Calu3 (cell line): ENCODE results near the gene DHX58. TPM values are rescaled to one million over a fixed set of nuclear protein-coding genes. Genes with fewer than 3 reads are reported as not detected.
A peak's percentile ranks its signal among the peaks of the same experiment; 100 is the strongest.

Source experiments
- BruUV-seq: library from RNA; stranded (reverse); fragments of 400-500 nt; replicated peaks from 2 replicates; lab custom pipeline; 2021; lab: Mats Ljungman, UMichigan
- CTCF ChIA-PET: fragments of 300-600 bp; sonication (Branson Sonifier 250); formaldehyde crosslinking; loops from one replicate; lab custom pipeline; 2022; ENCODE audit warnings: antibody characterized with exemption; lab: Charles Lee
- DNase-seq: peaks from one replicate; pipeline ENCODE4 v3.0.0; 2022
- H3K27ac Mint-ChIP-seq: one replicate; pipeline ENCODE4 v1.8.0; 2022; ENCODE audit warnings: mixed read lengths; ENCODE audit not compliant: unreplicated experiment
- H3K27me3 Mint-ChIP-seq: one replicate; pipeline ENCODE4 v1.8.0; 2022; ENCODE audit warnings: mixed read lengths; ENCODE audit not compliant: unreplicated experiment
- H3K36me3 Mint-ChIP-seq: one replicate; pipeline ENCODE4 v1.8.0; 2022; ENCODE audit warnings: mild to moderate bottlenecking, moderate library complexity, mixed read lengths; ENCODE audit not compliant: insufficient read depth, unreplicated experiment
- H3K4me1 Mint-ChIP-seq: one replicate; pipeline ENCODE4 v1.8.0; 2022; ENCODE audit warnings: mild to moderate bottlenecking, low read depth, mixed read lengths; ENCODE audit not compliant: unreplicated experiment
- H3K4me3 Mint-ChIP-seq: one replicate; pipeline ENCODE4 v1.8.0; 2022; ENCODE audit warnings: mild to moderate bottlenecking, low read depth, moderate library complexity, mixed read lengths; ENCODE audit not compliant: unreplicated experiment
- H3K9me3 Mint-ChIP-seq: one replicate; pipeline ENCODE4 v1.8.0; 2022; ENCODE audit warnings: low read depth, mixed read lengths; ENCODE audit not compliant: unreplicated experiment
- intact Hi-C: fragments of 100-400 bp; cut with micrococcal nuclease; formaldehyde crosslinking; loops from one replicate; pipeline ENCODE4 v1.10.0; 2022; ENCODE audit not compliant: unreplicated experiment
- total RNA-seq: library from RNA; stranded (reverse); gene quantifications from 2 replicates; pipeline ENCODE4 v1.2.3, GENCODE V29; 2022
- TF ChIP-seq, protein P1 (sequence below): fragments of 200-600 bp; IDR thresholded peaks from one replicate; pipeline ENCODE4 v1.8.0; 2022; ENCODE audit warnings: antibody characterized with exemption; ENCODE audit not compliant: unreplicated experiment

DHX58 gene
- total RNA-seq, 1 experiment from 2014 or later = 45.6 TPM

DNA sequence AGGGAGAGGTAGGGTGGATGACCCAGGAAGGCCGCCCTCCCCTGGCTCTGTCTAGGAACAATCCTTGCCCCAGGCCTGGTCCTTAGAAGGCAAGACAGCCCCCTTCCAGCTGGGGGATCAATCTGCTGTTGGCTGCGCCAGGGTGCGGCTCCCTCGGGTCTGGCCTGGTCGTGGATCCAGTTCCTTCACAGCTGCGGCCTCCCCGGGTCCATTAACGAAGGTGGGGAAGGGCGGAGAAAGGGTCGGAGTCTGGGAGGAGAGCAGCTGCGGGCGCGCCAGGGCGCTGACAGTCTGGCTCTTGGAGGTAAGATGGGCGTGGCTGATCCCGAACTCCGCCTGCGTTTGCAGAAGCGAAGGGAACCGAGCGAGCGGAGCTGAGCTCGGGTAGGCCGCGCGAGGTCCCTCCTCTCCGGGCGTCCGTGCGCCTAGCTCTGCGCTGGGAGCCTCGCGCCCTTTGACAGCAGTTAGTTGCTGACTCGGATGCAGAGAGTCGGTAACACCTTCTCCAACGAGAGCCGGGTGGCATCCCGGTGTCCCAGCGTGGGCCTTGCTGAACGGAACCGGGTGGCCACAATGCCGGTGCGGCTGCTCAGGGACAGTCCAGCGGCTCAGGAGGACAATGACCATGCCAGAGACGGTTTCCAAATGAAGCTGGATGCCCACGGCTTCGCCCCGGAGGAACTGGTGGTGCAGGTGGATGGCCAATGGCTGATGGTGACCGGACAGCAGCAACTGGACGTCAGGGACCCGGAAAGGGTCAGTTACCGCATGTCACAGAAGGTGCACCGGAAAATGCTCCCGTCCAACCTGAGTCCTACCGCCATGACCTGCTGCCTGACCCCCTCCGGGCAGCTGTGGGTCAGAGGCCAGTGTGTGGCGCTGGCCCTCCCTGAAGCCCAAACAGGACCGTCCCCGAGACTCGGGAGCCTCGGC, 10.1 kb upstream of the DHX58 start, which contains the start of gene HSPB9:
Gene HSPB9, plus strand, starts transcription at position 434 of the 933 bp plus-strand sequence. Its CDS starts 47 bp downstream, at position 481.
- TF ChIP-seq, protein P1, sequence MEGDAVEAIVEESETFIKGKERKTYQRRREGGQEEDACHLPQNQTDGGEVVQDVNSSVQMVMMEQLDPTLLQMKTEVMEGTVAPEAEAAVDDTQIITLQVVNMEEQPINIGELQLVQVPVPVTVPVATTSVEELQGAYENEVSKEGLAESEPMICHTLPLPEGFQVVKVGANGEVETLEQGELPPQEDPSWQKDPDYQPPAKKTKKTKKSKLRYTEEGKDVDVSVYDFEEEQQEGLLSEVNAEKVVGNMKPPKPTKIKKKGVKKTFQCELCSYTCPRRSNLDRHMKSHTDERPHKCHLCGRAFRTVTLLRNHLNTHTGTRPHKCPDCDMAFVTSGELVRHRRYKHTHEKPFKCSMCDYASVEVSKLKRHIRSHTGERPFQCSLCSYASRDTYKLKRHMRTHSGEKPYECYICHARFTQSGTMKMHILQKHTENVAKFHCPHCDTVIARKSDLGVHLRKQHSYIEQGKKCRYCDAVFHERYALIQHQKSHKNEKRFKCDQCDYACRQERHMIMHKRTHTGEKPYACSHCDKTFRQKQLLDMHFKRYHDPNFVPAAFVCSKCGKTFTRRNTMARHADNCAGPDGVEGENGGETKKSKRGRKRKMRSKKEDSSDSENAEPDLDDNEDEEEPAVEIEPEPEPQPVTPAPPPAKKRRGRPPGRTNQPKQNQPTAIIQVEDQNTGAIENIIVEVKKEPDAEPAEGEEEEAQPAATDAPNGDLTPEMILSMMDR = no peak
- BruUV-seq = no TSS peak
- peak within 1 kb of the TSS; percentile 58 for H3K27ac Mint-ChIP-seq
- H3K4me1 Mint-ChIP-seq = peaks cover 9% of the 10 kb centered on the region
- H3K9me3 Mint-ChIP-seq = no peaks in the 10 kb centered on the region
- H3K27me3 Mint-ChIP-seq = no peaks in the 10 kb centered on the region
- CTCF ChIA-PET = interaction anchor here (1.6 kb wide), 1 partner anchor 10 kb away, joined by 3 read pairs; no protein-coding TSS in a partner anchor
- DNase-seq = no peak
- intact Hi-C loops = no loop called here
- H3K4me3 Mint-ChIP-seq = peak within 1 kb of the TSS; percentile 59
- peaks cover 90% of the 10 kb centered on the region for H3K36me3 Mint-ChIP-seq

GRCh38 chr17:42120770-42121769, 8.6 kb upstream of the DHX58 start, which contains the start of gene KAT2A:
KAT2A (minus strand) TSS chr17:42121367; CDS start chr17:42121304, 63 bp downstream.
- Mint-ChIP-seq H3K36me3 (peaks cover 86% of the 10 kb centered on the region), H3K4me3 (peak within 1 kb of the TSS; percentile 59), H3K27ac (peak within 1 kb of the TSS; percentile 58), H3K27me3 (no peaks in the 10 kb centered on the region), H3K4me1 (peaks cover 9% of the 10 kb centered on the region), H3K9me3 (no peaks in the 10 kb centered on the region)
- CTCF ChIA-PET = interaction anchor here (0.6 to 1.6 kb wide), 14 partner anchors 11 to 1962 kb away, joined by 3 to 11 read pairs (median 4); partner anchors contain the start of gene NKIRAS2
- DNase-seq = peak; percentile 91
- TF ChIP-seq, protein P1 = no peak
- BruUV-seq = no TSS peak
- intact Hi-C loops = no loop called here

DNA sequence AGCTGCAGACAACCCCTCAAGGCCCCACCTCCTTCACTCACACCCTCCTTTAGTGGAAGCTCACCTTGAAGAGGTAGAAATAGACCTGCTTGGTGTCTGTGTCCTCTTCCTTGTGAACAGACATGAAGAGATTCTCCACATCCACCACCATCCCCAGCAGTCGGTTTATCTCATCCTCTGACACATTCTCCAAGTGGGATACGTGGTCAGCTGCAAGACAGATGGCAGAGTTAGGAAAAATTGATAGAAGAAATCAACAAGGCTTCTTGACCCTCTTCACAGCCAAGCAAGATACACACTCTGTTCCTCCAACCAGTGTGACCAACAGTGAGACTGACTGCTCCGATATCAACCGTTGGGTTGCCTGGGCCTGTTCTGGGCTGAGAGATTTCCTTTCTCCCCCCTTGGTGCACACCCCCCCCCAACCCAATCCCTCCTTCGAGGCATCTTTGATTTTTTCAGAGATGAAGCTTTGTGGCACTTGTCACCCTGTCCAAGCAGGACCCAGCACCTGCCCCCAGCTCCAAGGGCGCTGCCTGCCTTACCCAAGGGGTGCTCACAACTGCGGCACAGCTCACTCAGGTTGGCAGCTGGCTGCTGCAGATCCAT, 7.8 kb upstream of the DHX58 start:
- DNase-seq = no peak
- no peak overlapping the region for H3K27ac Mint-ChIP-seq
- peak overlapping the region; percentile 59 for H3K4me3 Mint-ChIP-seq
- peaks cover 9% of the 10 kb centered on the region for H3K4me1 Mint-ChIP-seq
- H3K27me3 Mint-ChIP-seq = no peaks in the 10 kb centered on the region
- no TSS peak for BruUV-seq
- no peaks in the 10 kb centered on the region for H3K9me3 Mint-ChIP-seq
- CTCF ChIA-PET = interaction anchor here (0.6 to 1.3 kb wide), 10 partner anchors 14 to 1962 kb away, joined by 3 to 11 read pairs (median 4); no protein-coding TSS in a partner anchor
- TF ChIP-seq, protein P1 = no peak
- intact Hi-C loops = no loop called here
- H3K36me3 Mint-ChIP-seq = peaks cover 86% of the 10 kb centered on the region
